ENCODE measurements around the gene CPAMD8. TPM values are rescaled to one million over a fixed set of nuclear protein-coding genes. Genes with fewer than 3 reads are reported as not detected.

The CPAMD8 gene
- total and polyA plus RNA-seq, 5 experiments from 2014 or later, result 0.89 to 7.5 (median 2.1) TPM

- H3K36me3 Mint-ChIP-seq, result peaks cover 10 to 15% (median 14%) of the 10 kb centered on the region in 3 donors
- H3K9me3 Mint-ChIP-seq, result peaks cover 0 to 27% (median 10%) of the 10 kb centered on the region in 9 donors
- peaks cover 0 to 4% (median 0%) of the 10 kb centered on the region in 5 donors for H3K27me3 Mint-ChIP-seq
- POLR2A ChIA-PET, result no interaction called here
- H3K4me1 Mint-ChIP-seq, result no peaks in the 10 kb centered on the region
- H3K27ac Mint-ChIP-seq, result peak overlapping the region in 1 of 10 donors; percentile 41
- ATAC-seq (no peak), DNase-seq (no peak)
- no peak overlapping the region for H3K4me3 Mint-ChIP-seq
Observed at GRCh38 chr19:16921766-16922591, 104.6 kb downstream of the CPAMD8 start.

- no peak for ATAC-seq
- H3K36me3 Mint-ChIP-seq, result peaks cover 4 to 12% (median 9%) of the 10 kb centered on the region in 3 donors
- POLR2A ChIA-PET, result no interaction called here
Observed at GRCh38 chr19:16920816-16921529, 105.6 kb downstream of the CPAMD8 start.

GRCh38 chr19:16919496-16919895 lies 107.1 kb downstream of the CPAMD8 start:
- H3K4me3 Mint-ChIP-seq, result no peak overlapping the region
- H3K27me3 Mint-ChIP-seq, result peaks cover 0 to 4% (median 0%) of the 10 kb centered on the region in 5 donors

More at GRCh38 chr19:16920816-16921529, 105.6 kb downstream of the CPAMD8 start:
- H3K27ac Mint-ChIP-seq, result no peak overlapping the region
- peaks cover 0 to 23% (median 4%) of the 10 kb centered on the region in 9 donors for H3K9me3 Mint-ChIP-seq
- H3K4me1 Mint-ChIP-seq, result peaks cover 0 to 2% (median 0%) of the 10 kb centered on the region in 4 donors
- H3K4me3 Mint-ChIP-seq, result no peak overlapping the region
- H3K27me3 Mint-ChIP-seq, result peaks cover 0 to 4% (median 0%) of the 10 kb centered on the region in 5 donors
- no peak for DNase-seq

DNA sequence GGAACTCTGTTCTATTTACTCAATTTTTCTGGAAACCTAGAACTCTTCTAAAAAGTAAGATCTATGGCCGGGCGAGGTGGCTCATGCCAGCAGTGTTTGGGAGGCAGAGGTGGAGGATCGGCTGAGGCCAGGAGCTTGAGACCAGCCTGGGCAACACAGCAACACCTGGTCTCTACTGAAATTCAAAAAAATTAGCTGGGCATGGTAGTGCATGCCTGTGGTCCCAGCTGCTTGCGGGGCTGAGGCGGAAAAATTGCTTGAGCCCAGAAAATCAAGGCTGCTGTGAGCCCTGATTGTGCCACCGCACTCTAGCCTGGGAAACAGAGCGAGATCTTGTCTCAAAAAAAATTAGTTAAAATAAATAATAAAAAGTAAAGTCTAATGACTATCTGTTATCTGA lies 109.2 kb downstream of the CPAMD8 start:
- H3K4me1 Mint-ChIP-seq, result peaks cover 0 to 4% (median 0%) of the 10 kb centered on the region in 4 donors
- DNase-seq, result peak in 1 of 10 donors; percentile 21
- POLR2A ChIA-PET, result no interaction called here
- peaks cover 5 to 37% (median 22%) of the 10 kb centered on the region in 9 donors for H3K9me3 Mint-ChIP-seq
- no peak overlapping the region for H3K27ac Mint-ChIP-seq
- peaks cover 0 to 4% (median 0%) of the 10 kb centered on the region in 5 donors for H3K27me3 Mint-ChIP-seq
- ATAC-seq, result no peak
- no peak overlapping the region for H3K4me3 Mint-ChIP-seq
- peaks cover 12 to 22% (median 17%) of the 10 kb centered on the region in 3 donors for H3K36me3 Mint-ChIP-seq

More at GRCh38 chr19:16919496-16919895, 107.1 kb downstream of the CPAMD8 start:
- no peak for DNase-seq
- Mint-ChIP-seq H3K4me1 (peaks cover 0 to 2% (median 0%) of the 10 kb centered on the region in 4 donors), H3K36me3 (peaks cover 0 to 14% (median 4%) of the 10 kb centered on the region in 3 donors), H3K27ac (no peak overlapping the region), H3K9me3 (peaks cover 0 to 17% (median 7%) of the 10 kb centered on the region in 9 donors)
- no peak for ATAC-seq
- POLR2A ChIA-PET, result interaction anchor here (0.6 kb wide), 2 partner anchors 9 to 444 kb away, joined by 3 read pairs; no protein-coding TSS in a partner anchor

GRCh38 chr19:16915734-16916133 lies 110.9 kb downstream of the CPAMD8 start:
- Mint-ChIP-seq H3K27me3 (peaks cover 0 to 4% (median 0%) of the 10 kb centered on the region in 5 donors), H3K36me3 (peaks cover 12 to 26% (median 22%) of the 10 kb centered on the region in 3 donors), H3K4me1 (peaks cover 0 to 4% (median 0%) of the 10 kb centered on the region in 4 donors), H3K4me3 (no peak overlapping the region), H3K9me3 (peaks cover 5 to 45% (median 29%) of the 10 kb centered on the region in 9 donors), H3K27ac (no peak overlapping the region)
- no peak for DNase-seq
- no peak for ATAC-seq
- POLR2A ChIA-PET, result no interaction called here

DNA sequence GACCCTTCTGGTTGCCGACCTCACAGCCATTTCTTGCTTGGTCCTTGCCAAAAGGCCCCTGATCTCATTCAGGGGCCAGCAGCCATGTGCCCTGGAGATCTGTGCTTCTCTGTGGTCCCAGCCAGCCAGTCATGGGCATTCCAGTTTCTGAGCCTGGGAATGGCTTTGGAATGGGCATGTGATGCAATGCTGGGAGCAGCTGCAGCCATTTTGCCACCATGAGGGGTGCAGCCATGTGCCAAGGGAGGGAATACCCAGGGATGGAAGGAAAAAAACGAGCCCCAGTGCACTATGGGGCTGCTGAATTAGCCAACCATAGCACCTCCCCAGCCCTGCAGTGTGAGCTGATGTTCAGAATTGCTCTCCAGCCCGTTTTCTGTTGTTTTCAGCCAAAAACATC lies 111.5 kb downstream of the CPAMD8 start:
- DNase-seq (peak in 1 of 10 donors; percentile 14), ATAC-seq (no peak)
- H3K27me3 Mint-ChIP-seq, result peaks cover 0 to 4% (median 0%) of the 10 kb centered on the region in 5 donors
- H3K27ac Mint-ChIP-seq, result no peak overlapping the region
- POLR2A ChIA-PET, result no interaction called here
- H3K9me3 Mint-ChIP-seq, result peaks cover 5 to 48% (median 29%) of the 10 kb centered on the region in 9 donors
- peaks cover 12 to 26% (median 22%) of the 10 kb centered on the region in 3 donors for H3K36me3 Mint-ChIP-seq
- peaks cover 0 to 4% (median 0%) of the 10 kb centered on the region in 4 donors for H3K4me1 Mint-ChIP-seq
- no peak overlapping the region for H3K4me3 Mint-ChIP-seq

GRCh38 chr19:16914421-16914820 lies 112.2 kb downstream of the CPAMD8 start:
- Mint-ChIP-seq H3K27ac (peak overlapping the region in 1 of 10 donors; percentile 71), H3K4me3 (no peak overlapping the region), H3K9me3 (peaks cover 5 to 45% (median 29%) of the 10 kb centered on the region in 9 donors), H3K27me3 (peaks cover 0 to 4% (median 0%) of the 10 kb centered on the region in 5 donors), H3K4me1 (peaks cover 0 to 4% (median 0%) of the 10 kb centered on the region in 4 donors), H3K36me3 (peaks cover 12 to 26% (median 22%) of the 10 kb centered on the region in 3 donors)
- ATAC-seq, result no peak
- DNase-seq, result no peak
- POLR2A ChIA-PET, result no interaction called here

- DNase-seq, result no peak
- H3K27me3 Mint-ChIP-seq, result peaks cover 0 to 2% (median 0%) of the 10 kb centered on the region in 5 donors
- H3K9me3 Mint-ChIP-seq, result peaks cover 5 to 42% (median 29%) of the 10 kb centered on the region in 9 donors
- H3K36me3 Mint-ChIP-seq, result peaks cover 10 to 24% (median 22%) of the 10 kb centered on the region in 3 donors
- H3K4me1 Mint-ChIP-seq, result peaks cover 0 to 4% (median 0%) of the 10 kb centered on the region in 4 donors
- POLR2A ChIA-PET, result no interaction called here
- no peak for ATAC-seq
- H3K27ac Mint-ChIP-seq, result no peak overlapping the region
- no peak overlapping the region for H3K4me3 Mint-ChIP-seq
Observed at GRCh38 chr19:16912780-16913179, 113.8 kb downstream of the CPAMD8 start.

GRCh38 chr19:16911046-16911445 lies 115.6 kb downstream of the CPAMD8 start:
- H3K4me3 Mint-ChIP-seq, result no peak overlapping the region
- no peak for ATAC-seq

GRCh38 chr19:16908759-16909158 lies 117.9 kb downstream of the CPAMD8 start:
- peak in 1 of 10 donors; percentile 35 for DNase-seq
- POLR2A ChIA-PET, result no interaction called here
- H3K27ac Mint-ChIP-seq, result no peak overlapping the region
- H3K36me3 Mint-ChIP-seq, result peaks cover 8 to 19% (median 17%) of the 10 kb centered on the region in 3 donors
- peaks cover 5 to 25% (median 20%) of the 10 kb centered on the region in 9 donors for H3K9me3 Mint-ChIP-seq
- H3K4me3 Mint-ChIP-seq, result no peak overlapping the region
- no peaks in the 10 kb centered on the region for H3K27me3 Mint-ChIP-seq
- no peak for ATAC-seq
- H3K4me1 Mint-ChIP-seq, result no peaks in the 10 kb centered on the region

More at GRCh38 chr19:16911046-16911445, 115.6 kb downstream of the CPAMD8 start:
- POLR2A ChIA-PET, result no interaction called here
- no peaks in the 10 kb centered on the region for H3K27me3 Mint-ChIP-seq
- no peak overlapping the region for H3K27ac Mint-ChIP-seq
- peaks cover 0 to 2% (median 0%) of the 10 kb centered on the region in 4 donors for H3K4me1 Mint-ChIP-seq
- peaks cover 10 to 22% (median 22%) of the 10 kb centered on the region in 3 donors for H3K36me3 Mint-ChIP-seq
- peak in 1 of 10 donors; percentile 46 for DNase-seq
- peaks cover 5 to 42% (median 28%) of the 10 kb centered on the region in 9 donors for H3K9me3 Mint-ChIP-seq

DNA sequence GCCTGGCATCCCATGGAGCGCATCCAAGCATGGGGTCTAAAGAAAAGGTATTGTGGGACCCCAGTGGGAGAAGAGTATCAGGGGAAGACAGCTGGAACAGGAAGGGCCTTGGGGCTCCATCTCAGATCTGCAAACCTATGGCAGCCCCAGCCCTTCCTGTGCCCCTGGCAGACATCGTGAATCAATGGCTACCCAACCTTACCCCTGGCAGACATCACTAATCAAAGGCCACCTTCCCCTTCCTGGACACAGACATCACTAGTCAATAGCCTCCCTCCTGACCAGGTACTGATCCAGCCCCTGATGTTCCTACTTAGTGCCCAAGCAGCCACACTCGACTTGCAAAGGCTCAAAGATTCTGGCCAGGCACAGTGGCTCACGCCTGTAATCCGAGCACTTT lies 122.0 kb downstream of the CPAMD8 start:
- Mint-ChIP-seq H3K27ac (no peak overlapping the region), H3K4me3 (no peak overlapping the region), H3K36me3 (no peaks in the 10 kb centered on the region), H3K4me1 (peaks cover 3 to 7% (median 5%) of the 10 kb centered on the region in 4 donors), H3K9me3 (no peaks in the 10 kb centered on the region), H3K27me3 (no peaks in the 10 kb centered on the region)
- POLR2A ChIA-PET, result no interaction called here
- ATAC-seq (no peak), DNase-seq (peak in 1 of 10 donors; percentile 47)

- Mint-ChIP-seq H3K4me1 (peaks cover 6 to 18% (median 17%) of the 10 kb centered on the region in 4 donors), H3K4me3 (no peak overlapping the region)
- POLR2A ChIA-PET, result no interaction called here
Observed at GRCh38 chr19:16903347-16903746, 123.3 kb downstream of the CPAMD8 start.

More at GRCh38 chr19:16903347-16903746, 123.3 kb downstream of the CPAMD8 start:
- H3K27ac Mint-ChIP-seq, result no peak overlapping the region
- H3K27me3 Mint-ChIP-seq, result peaks cover 0 to 2% (median 0%) of the 10 kb centered on the region in 5 donors
- no peak for ATAC-seq
- H3K36me3 Mint-ChIP-seq, result no peaks in the 10 kb centered on the region
- no peaks in the 10 kb centered on the region for H3K9me3 Mint-ChIP-seq
- no peak for DNase-seq

Data from naive thymus-derived CD8-positive, alpha-beta T cell (primary cell).